GM21390 (cell line): ENCODE data around the gene RHBG.
"Not testable (repeated sequence)": the region's sequence is repeated elsewhere in the genome, so short reads cannot be mapped to it uniquely, and the experiment has no call there.

ENCODE experiments used
- ATAC-seq: cut with Tn5 transposase; IDR thresholded peaks from one replicate; pipeline ENCODE4 v1.9.1; 2021; ENCODE audit not compliant: unreplicated experiment

RHBG gene

GRCh38 chr1:156368889-156369684 is at the start of gene RHBG:
Gene RHBG, plus strand, starts transcription at chr1:156369211. Its CDS starts 39 bp downstream, at chr1:156369250.
- ATAC-seq, result no peak

- ATAC-seq, result no peak
Measured at GRCh38 chr1:156319664-156320063, 49.3 kb upstream of the RHBG start.

- no peak for ATAC-seq
Measured at GRCh38 chr1:156320560-156320959, 48.5 kb upstream of the RHBG start.

GRCh38 chr1:156323179-156323578 is 45.8 kb upstream of the RHBG start:
- not testable (repeated sequence) for ATAC-seq

- no peak for ATAC-seq
Measured at GRCh38 chr1:156336242-156336641, 32.8 kb upstream of the RHBG start.

- ATAC-seq, result no peak
Measured at GRCh38 chr1:156337052-156337887, 31.7 kb upstream of the RHBG start.

- peak; percentile 2 for ATAC-seq
Measured at GRCh38 chr1:156337888-156338179, 31.2 kb upstream of the RHBG start.

GRCh38 chr1:156338180-156338976 is 30.6 kb upstream of the RHBG start, which contains the start of the genes CCT3 and TSACC:
Gene CCT3, minus strand, starts transcription at chr1:156338292. Its CDS starts 108 bp downstream, at chr1:156338184.
Gene TSACC, plus strand, starts transcription at chr1:156338526. Its CDS starts 1,232 bp downstream, at chr1:156339758.
- ATAC-seq, result peak; percentile 91

GRCh38 chr1:156342166-156342955 is 26.6 kb upstream of the RHBG start:
- no peak for ATAC-seq

GRCh38 chr1:156344409-156344808 is 24.6 kb upstream of the RHBG start:
- ATAC-seq, result no peak

GRCh38 chr1:156346035-156346434 is 23.0 kb upstream of the RHBG start:
- not testable (repeated sequence) for ATAC-seq

- ATAC-seq, result no peak
Measured at GRCh38 chr1:156346636-156347035, 22.4 kb upstream of the RHBG start.

- no peak for ATAC-seq
Measured at GRCh38 chr1:156347331-156347730, 21.7 kb upstream of the RHBG start.

GRCh38 chr1:156352481-156352880 is 16.5 kb upstream of the RHBG start:
- ATAC-seq, result not testable (repeated sequence)

GRCh38 chr1:156356262-156356874 is 12.6 kb upstream of the RHBG start:
- ATAC-seq, result no peak

GRCh38 chr1:156356875-156357534 is 12.0 kb upstream of the RHBG start:
- no peak for ATAC-seq

GRCh38 chr1:156357977-156358376 is 11.0 kb upstream of the RHBG start:
- ATAC-seq, result no peak

GRCh38 chr1:156358641-156359040 is 10.4 kb upstream of the RHBG start:
- no peak for ATAC-seq

GRCh38 chr1:156359249-156359648 is 9.8 kb upstream of the RHBG start:
- no peak for ATAC-seq
